Ovary (tissue), 3 donors: ENCODE data around the gene BEST3.

Source experiments
- CTCF ChIP-seq, 3 donors: fragments of 450-650 bp in 2 of 3; fragments of 200-600 bp in 1 of 3; IDR thresholded peaks; one replicate each; pipeline versions ENCODE4 v1.5.1 to v1.8.0; 2016 to 2022; ENCODE audit warnings: antibody characterized with exemption in 3 of 3, mild to moderate bottlenecking in 1 of 3
- EP300 ChIP-seq: sonication (generic); formaldehyde crosslinking; IDR thresholded peaks from one replicate; pipeline ENCODE4 v1.6.1; 2017; ENCODE audit warnings: antibody characterized with exemption
- POLR2A ChIP-seq: fragments of 450-650 bp; IDR thresholded peaks from one replicate; pipeline ENCODE4 v1.6.1; 2017; ENCODE audit warnings: antibody characterized with exemption, mild to moderate bottlenecking, moderate library complexity
- donor health status: DM: no; HTN: no; CAD: no.

GRCh38 chr12:69688471-69689427 is 10.4 kb downstream of the BEST3 start:
- TF ChIP-seq CTCF (IDR thresholded peaks at IDR 0.05) (no peak), POLR2A (no peak), EP300 (no peak)
